ENCODE measurements around the gene ADIPOR2. TPM values are rescaled to one million over a fixed set of nuclear protein-coding genes. Genes with fewer than 3 reads are reported as not detected.

The ADIPOR2 gene
- total and polyA plus RNA-seq, 7 donors: 25.2 to 65.9 (median 29.6) TPM

DNA sequence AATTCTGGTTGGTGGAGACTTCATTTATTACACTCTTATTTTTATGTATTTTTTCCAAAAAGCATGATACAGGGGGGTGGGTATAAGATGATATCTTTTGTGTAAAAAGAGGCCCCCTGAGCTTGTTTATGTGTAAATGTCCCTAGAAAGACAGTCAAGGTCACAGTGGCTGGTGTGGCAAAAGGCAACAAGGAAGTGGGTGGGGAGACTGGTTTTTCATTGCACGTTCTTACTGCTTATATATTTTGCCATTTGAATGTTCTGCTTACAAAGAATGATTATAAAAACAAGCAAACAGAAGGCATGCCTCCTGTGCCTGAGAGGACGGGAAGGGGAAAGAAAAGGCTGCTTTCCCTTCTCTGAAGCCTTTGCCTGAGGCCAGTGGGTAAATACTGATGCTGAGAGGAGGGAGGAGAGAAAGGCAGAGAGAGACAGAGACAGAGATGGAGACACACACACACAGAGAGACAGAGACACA lies 24.1 kb upstream of the ADIPOR2 start:
- H3K27me3 ChIP-seq: no peaks in the 10 kb centered on the region
- H3K27ac ChIP-seq: peak overlapping the region in 2 of 4 donors; percentile 20 to 21
- WGBS, 2 donors: 3 to 17% methylated on average over 2 of the region's 2 CpGs
- no peaks in the 10 kb centered on the region for H3K36me3 ChIP-seq
- intact Hi-C loops (cut with DNase I): no loop called here
- no peak for TF ChIP-seq EP300 (IDR thresholded peaks at IDR 0.05)
- TF ChIP-seq POLR2AphosphoS5 (IDR thresholded peaks at IDR 0.05): no peak
- TF ChIP-seq, protein P1, sequence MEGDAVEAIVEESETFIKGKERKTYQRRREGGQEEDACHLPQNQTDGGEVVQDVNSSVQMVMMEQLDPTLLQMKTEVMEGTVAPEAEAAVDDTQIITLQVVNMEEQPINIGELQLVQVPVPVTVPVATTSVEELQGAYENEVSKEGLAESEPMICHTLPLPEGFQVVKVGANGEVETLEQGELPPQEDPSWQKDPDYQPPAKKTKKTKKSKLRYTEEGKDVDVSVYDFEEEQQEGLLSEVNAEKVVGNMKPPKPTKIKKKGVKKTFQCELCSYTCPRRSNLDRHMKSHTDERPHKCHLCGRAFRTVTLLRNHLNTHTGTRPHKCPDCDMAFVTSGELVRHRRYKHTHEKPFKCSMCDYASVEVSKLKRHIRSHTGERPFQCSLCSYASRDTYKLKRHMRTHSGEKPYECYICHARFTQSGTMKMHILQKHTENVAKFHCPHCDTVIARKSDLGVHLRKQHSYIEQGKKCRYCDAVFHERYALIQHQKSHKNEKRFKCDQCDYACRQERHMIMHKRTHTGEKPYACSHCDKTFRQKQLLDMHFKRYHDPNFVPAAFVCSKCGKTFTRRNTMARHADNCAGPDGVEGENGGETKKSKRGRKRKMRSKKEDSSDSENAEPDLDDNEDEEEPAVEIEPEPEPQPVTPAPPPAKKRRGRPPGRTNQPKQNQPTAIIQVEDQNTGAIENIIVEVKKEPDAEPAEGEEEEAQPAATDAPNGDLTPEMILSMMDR (IDR thresholded peaks at IDR 0.05): no peak
- DNase-seq: no peak
- H3K4me1 ChIP-seq: no peaks in the 10 kb centered on the region
- H3K9me3 ChIP-seq: no peaks in the 10 kb centered on the region
- no peak overlapping the region for H3K4me3 ChIP-seq

DNA sequence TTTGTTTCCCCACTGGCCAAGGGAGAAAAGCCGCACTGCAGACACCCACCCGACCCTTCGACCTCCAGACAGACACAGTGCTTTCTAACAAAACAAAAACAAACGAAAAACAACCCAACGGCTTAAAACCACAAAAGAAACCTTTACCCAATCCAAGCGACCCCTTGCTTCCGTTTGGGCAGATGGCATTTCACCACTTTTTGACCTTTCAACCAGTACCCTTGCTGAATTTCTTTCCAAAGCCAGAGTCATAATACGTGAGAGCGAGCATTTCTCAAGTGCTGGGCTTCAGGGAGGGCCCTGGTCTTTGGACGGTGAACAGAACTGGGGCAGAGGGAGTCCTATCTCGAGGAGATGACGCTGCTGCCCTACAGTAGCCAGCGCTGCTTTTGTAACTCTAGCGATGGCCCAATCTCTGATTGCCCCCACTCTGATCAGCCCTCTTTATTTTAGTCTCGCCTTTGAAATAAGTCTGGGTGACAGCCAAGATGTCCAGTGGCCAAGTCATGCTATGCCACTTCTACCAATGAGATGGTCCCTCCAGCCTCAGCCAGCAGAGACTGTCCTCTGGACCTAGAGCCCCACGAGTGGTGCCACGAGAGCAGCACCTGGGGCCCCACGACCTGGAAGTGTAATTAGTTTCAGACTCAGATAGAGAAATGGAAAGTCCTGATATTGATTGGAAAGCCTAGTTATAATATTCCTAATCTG lies 21.9 kb upstream of the ADIPOR2 start:
- H3K4me1 ChIP-seq: no peaks in the 10 kb centered on the region
- WGBS, 2 donors: 49 to 78% methylated on average over 18 of the region's 18 CpGs
- TF ChIP-seq POLR2A (IDR thresholded peaks at IDR 0.05) (no peak), POLR2AphosphoS5 (IDR thresholded peaks at IDR 0.05) (no peak), EP300 (IDR thresholded peaks at IDR 0.05) (no peak)
- TF ChIP-seq, protein P1 (IDR thresholded peaks at IDR 0.05): no peak

DNA sequence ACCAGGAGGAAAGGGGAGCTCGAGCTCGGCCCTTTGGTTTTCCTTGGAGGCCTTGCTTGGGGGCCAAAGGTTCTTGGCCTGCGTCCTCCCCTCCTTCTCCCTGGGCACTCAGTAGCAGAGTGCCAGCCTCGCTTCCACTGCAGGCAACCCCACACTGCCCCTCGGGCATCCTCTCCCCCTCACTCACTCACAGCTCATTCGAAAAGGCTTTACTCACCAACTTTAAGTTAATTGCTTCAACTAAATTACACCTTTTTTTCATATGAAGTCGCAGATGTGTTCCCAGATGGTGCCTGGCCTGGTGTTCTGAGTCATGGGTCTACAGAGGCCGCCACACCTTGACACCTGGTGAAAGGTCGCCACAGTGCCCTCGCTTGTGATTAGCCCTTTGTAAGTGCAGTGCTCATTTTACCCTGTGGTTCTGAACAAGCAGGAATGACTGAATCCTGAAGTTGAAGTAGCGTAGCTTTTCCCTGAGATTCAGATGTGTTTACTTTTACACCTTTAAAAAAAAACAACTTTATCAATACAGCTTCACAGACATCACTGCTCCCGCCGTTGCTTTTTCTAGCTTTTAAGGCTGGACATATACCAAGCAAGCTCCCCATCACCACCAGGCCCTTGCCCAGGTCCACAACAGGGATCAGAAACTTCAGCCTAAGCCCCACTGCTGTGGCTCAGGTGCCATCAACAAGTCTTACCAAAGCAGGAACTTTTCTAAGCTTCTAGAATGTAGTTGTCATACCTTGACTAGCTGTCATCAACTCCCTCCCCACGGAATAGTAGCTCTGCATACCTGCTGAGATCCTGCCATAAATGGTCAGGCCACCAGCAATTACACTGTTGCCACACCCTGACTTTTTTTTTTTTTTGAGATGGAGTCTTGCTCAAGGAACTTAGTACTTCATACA lies 20.3 kb upstream of the ADIPOR2 start:
- intact Hi-C loops (cut with DNase I): no loop called here
- Histone ChIP-seq H3K4me3 (no peak overlapping the region), H3K36me3 (no peaks in the 10 kb centered on the region), H3K27ac (no peak overlapping the region), H3K27me3 (no peaks in the 10 kb centered on the region), H3K9me3 (no peaks in the 10 kb centered on the region), H3K4me1 (no peaks in the 10 kb centered on the region)
- DNase-seq: no peak
- WGBS, 2 donors: 16 to 59% methylated on average over 14 of the region's 14 CpGs
- TF ChIP-seq POLR2AphosphoS5 (IDR thresholded peaks at IDR 0.05) (no peak), EP300 (IDR thresholded peaks at IDR 0.05) (no peak), POLR2A (IDR thresholded peaks at IDR 0.05) (no peak)
- TF ChIP-seq, protein P1 (IDR thresholded peaks at IDR 0.05): no peak

More for the DNA sequence above, 21.9 kb upstream of the ADIPOR2 start:
- DNase-seq: no peak
- intact Hi-C loops (cut with DNase I): no loop called here
- no peak overlapping the region for H3K27ac ChIP-seq
- H3K36me3 ChIP-seq: no peaks in the 10 kb centered on the region
- no peak overlapping the region for H3K4me3 ChIP-seq
- H3K27me3 ChIP-seq: no peaks in the 10 kb centered on the region
- no peaks in the 10 kb centered on the region for H3K9me3 ChIP-seq

DNA sequence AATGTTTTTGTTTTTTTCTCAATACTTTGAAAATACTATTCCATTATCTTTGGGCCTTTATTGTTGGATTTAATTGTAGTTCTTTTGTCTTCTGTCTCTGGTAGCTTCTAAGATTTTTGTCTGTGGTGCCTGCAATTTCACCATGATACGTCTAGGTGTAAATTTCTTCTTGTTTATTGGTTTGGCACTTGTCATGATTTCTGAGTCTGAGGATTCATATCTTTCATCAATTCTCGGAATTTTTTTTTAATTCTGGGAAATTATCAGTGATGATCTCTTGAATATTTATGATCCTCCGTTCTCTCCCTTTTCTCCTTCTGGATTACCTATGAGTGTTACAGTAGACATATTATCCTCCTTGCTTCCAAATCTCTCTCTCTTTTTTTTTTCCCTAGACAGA lies 14.8 kb upstream of the ADIPOR2 start:
- Histone ChIP-seq H3K4me3 (no peak overlapping the region), H3K4me1 (no peaks in the 10 kb centered on the region), H3K36me3 (no peaks in the 10 kb centered on the region), H3K27ac (no peak overlapping the region), H3K9me3 (no peaks in the 10 kb centered on the region), H3K27me3 (no peaks in the 10 kb centered on the region)
- DNase-seq: no peak
- intact Hi-C loops (cut with DNase I): no loop called here
- TF ChIP-seq EP300 (IDR thresholded peaks at IDR 0.05): no peak
- TF ChIP-seq, protein P1 (IDR thresholded peaks at IDR 0.05): no peak
- TF ChIP-seq POLR2AphosphoS5 (IDR thresholded peaks at IDR 0.05): no peak
- no peak for TF ChIP-seq POLR2A (IDR thresholded peaks at IDR 0.05)
- WGBS, 2 donors: 92 to 96% methylated on average over 3 of the region's 3 CpGs

Data from sigmoid colon (tissue), 7 donors.